HepG2 (cell line): ENCODE measurements around the gene MKRN1. TPM values are rescaled to one million over a fixed set of nuclear protein-coding genes. Genes with fewer than 3 reads are reported as not detected.
A peak's percentile ranks its signal among the peaks of the same experiment; 100 is the strongest.

ENCODE experiments used
- ATAC-seq: fragments of 200-7000 bp; cut with Tn5 transposase; 3 replicates; pipeline ENCODE4 v1.9.1; 2020; ENCODE audit warnings: mild to moderate bottlenecking, moderate library complexity
- BruUV-seq: library from RNA; stranded (reverse); fragments of 400-500 nt; replicated peaks from 2 replicates; lab custom pipeline; 2021; lab: Mats Ljungman, UMichigan
- CTCF ChIA-PET: fragments of 300-600 bp; formaldehyde crosslinking; extraction: SDS; loops from one replicate; lab custom pipeline; 2021; ENCODE audit warnings: low total read pairs, inconsistent platforms, low intra/inter-chr PET ratio; lab: Yijun Ruan, JAX
- POLR2A ChIA-PET: fragments of 350-600 bp; sonication (Branson Sonifier 250); formaldehyde crosslinking; loops from one replicate; lab custom pipeline; 2020; ENCODE audit warnings: antibody characterized with exemption, inconsistent platforms; lab: Yijun Ruan, JAX
- DNase-seq: peaks from one replicate; pipeline ENCODE4 v3.0.0-alpha.2; 2015; ENCODE audit warnings: low spot score
- FAIRE-seq: peaks from 3 replicates; lab custom pipeline; 2011; peaks lifted over from hg19 to GRCh38; lab: Jason Lieb, UNC
- H2AFZ ChIP-seq: one replicate; pipeline ENCODE4 v1.6.1; 2011; ENCODE audit warnings: low read length, inconsistent platforms
- H3K27ac ChIP-seq: fragments of 300-600 bp; 3 replicates; pipeline ENCODE4 v1.8.0; 2011; ENCODE audit warnings: mixed run types, mild to moderate bottlenecking, mixed read lengths, low read length, inconsistent platforms; ENCODE audit not compliant: insufficient read depth; ENCODE audit errors: extremely low read length
- H3K27me3 ChIP-seq, 2 experiments: fragments of 200-600 bp in 1 of 2; 2 replicates in 1 of 2; 3 replicates in 1 of 2; pipeline versions ENCODE4 v1.6.0 to v1.8.0; 2011; ENCODE audit warnings: low read length in 2 of 2, mild to moderate bottlenecking in 2 of 2, moderate library complexity in 2 of 2, inconsistent platforms in 1 of 2; ENCODE audit not compliant: insufficient read depth in 2 of 2, control insufficient read depth in 1 of 2
- H3K36me3 ChIP-seq, 2 experiments: fragments of 200-600 bp in 1 of 2; replicated peaks in 1 of 2; 2 replicates in 1 of 2; 3 replicates in 1 of 2; pipeline versions ENCODE4 v1.5.1 to v1.8.0; 2011; ENCODE audit warnings: low read length in 2 of 2, inconsistent platforms in 1 of 2; ENCODE audit not compliant: insufficient read depth in 2 of 2, control insufficient read depth in 1 of 2
- H3K4me1 ChIP-seq: 2 replicates; pipeline ENCODE4 v1.5.1; 2012; ENCODE audit warnings: low read length, inconsistent platforms; ENCODE audit not compliant: insufficient read depth
- H3K4me2 ChIP-seq: 2 replicates; pipeline ENCODE4 v1.6.0; 2011; ENCODE audit warnings: low read depth, low read length, inconsistent platforms
- H3K4me3 ChIP-seq, 3 experiments: fragments of 200-600 bp in 1 of 3; sonication (generic), shearing (Covaris generic) in 1 of 3; replicated peaks in 1 of 3; 2 replicates each; pipeline ENCODE4 v1.5.1; 2011 to 2016; ENCODE audit warnings: low read length in 3 of 3, inconsistent platforms in 2 of 3, low read depth in 2 of 3, mild to moderate bottlenecking in 2 of 3, control low read depth in 1 of 3, mixed read lengths in 1 of 3; ENCODE audit not compliant: insufficient read depth in 1 of 3
- H3K79me2 ChIP-seq: one replicate; pipeline ENCODE4 v1.6.1; 2011; ENCODE audit warnings: low read length, inconsistent platforms; ENCODE audit not compliant: insufficient read depth
- H3K9ac ChIP-seq: 2 replicates; pipeline ENCODE4 v1.6.0; 2011; ENCODE audit warnings: mild to moderate bottlenecking, low read depth, low read length, inconsistent platforms; ENCODE audit not compliant: insufficient read depth
- H3K9me3 ChIP-seq: 2 replicates; pipeline ENCODE4 v1.5.1; 2012; ENCODE audit warnings: mild to moderate bottlenecking, low read length
- H4K20me1 ChIP-seq: 2 replicates; pipeline ENCODE4 v1.6.0; 2011; ENCODE audit warnings: inconsistent platforms, mild to moderate bottlenecking, low read length, moderate library complexity; ENCODE audit not compliant: insufficient read depth
- AKAP8 ChIP-seq: sonication (generic); formaldehyde crosslinking; IDR thresholded peaks from 2 replicates; pipeline ENCODE4 v1.5.1; 2020; ENCODE audit warnings: mild to moderate bottlenecking, missing genetic modification reagents
- ARNT2 ChIP-seq: sonication (generic); formaldehyde crosslinking; IDR thresholded peaks from 2 replicates; pipeline ENCODE4 v1.8.0; 2022; ENCODE audit warnings: mild to moderate bottlenecking, low read depth, missing genetic modification reagents, moderate library complexity
- BORCS8-MEF2B ChIP-seq: sonication (generic); formaldehyde crosslinking; IDR thresholded peaks from 2 replicates; pipeline ENCODE4 v1.8.0; 2022; ENCODE audit warnings: mild to moderate bottlenecking, missing genetic modification reagents
- HDAC1 ChIP-seq: sonication (generic); formaldehyde crosslinking; IDR thresholded peaks from 2 replicates; pipeline ENCODE4 v1.5.1; 2020; ENCODE audit warnings: mild to moderate bottlenecking, missing genetic modification reagents
- KMT2B ChIP-seq: IDR thresholded peaks from 2 replicates; pipeline ENCODE4 v1.6.1; 2016; ENCODE audit warnings: missing genetic modification reagents, missing compliant biosample characterization
- LBX2 ChIP-seq: sonication (generic); formaldehyde crosslinking; IDR thresholded peaks from 2 replicates; pipeline ENCODE4 v1.5.0; 2020; ENCODE audit warnings: missing genetic modification reagents, mild to moderate bottlenecking, borderline replicate concordance
- MYPOP ChIP-seq: sonication (generic); formaldehyde crosslinking; IDR thresholded peaks from 2 replicates; pipeline ENCODE4 v1.8.1; 2023; ENCODE audit warnings: mild to moderate bottlenecking, moderate library complexity, missing genetic modification reagents
- NCOA1 ChIP-seq: sonication (generic); formaldehyde crosslinking; IDR thresholded peaks from 2 replicates; pipeline ENCODE4 v1.9.0; 2021; ENCODE audit warnings: missing genetic modification reagents
- RFXANK ChIP-seq: IDR thresholded peaks from 2 replicates; pipeline ENCODE4 v1.6.1; 2016
- SIN3A ChIP-seq: IDR thresholded peaks from 2 replicates; pipeline ENCODE4 v1.6.1; 2011; ENCODE audit warnings: low read depth, mild to moderate bottlenecking, control low read depth, low read length, borderline replicate concordance
- ZNF446 ChIP-seq: sonication (generic); formaldehyde crosslinking; IDR thresholded peaks from 2 replicates; pipeline ENCODE4 v1.5.0; 2020; ENCODE audit warnings: mild to moderate bottlenecking, missing genetic modification reagents
- ZNF609 ChIP-seq: sonication (generic); formaldehyde crosslinking; IDR thresholded peaks from 2 replicates; pipeline ENCODE4 v1.4.0; 2020; ENCODE audit warnings: mild to moderate bottlenecking, missing genetic modification reagents, borderline replicate concordance
- ZNF713 ChIP-seq: sonication (generic); formaldehyde crosslinking; IDR thresholded peaks from 2 replicates; pipeline ENCODE4 v1.4.0; 2020; ENCODE audit warnings: mild to moderate bottlenecking, missing genetic modification reagents
- ZNF777 ChIP-seq: sonication (generic); formaldehyde crosslinking; IDR thresholded peaks from 2 replicates; pipeline ENCODE4 v1.4.0; 2020; ENCODE audit warnings: missing genetic modification reagents
- ZSCAN20 ChIP-seq: sonication (generic); formaldehyde crosslinking; IDR thresholded peaks from 2 replicates; pipeline ENCODE4 v1.4.0; 2020; ENCODE audit warnings: missing genetic modification reagents, mild to moderate bottlenecking, borderline replicate concordance
- WGBS: methylation state at CpG from one replicate; pipeline ENCODE4 v1.1.6; 2017; ENCODE audit warnings: low lambda C conversion rate; 5-methylcytosine and 5-hydroxymethylcytosine counted together
- in situ Hi-C: cut with HindIII; loops from 2 replicates; pipeline ENCODE4 v1.10.0; 2017; ENCODE audit warnings: low pct_unique_long_range_greater_than_20kb; ENCODE audit not compliant: extremely low pct_ligation_motif_present
- intact Hi-C: fragments of 100-400 bp; cut with micrococcal nuclease; formaldehyde crosslinking; loops from one replicate; pipeline ENCODE4 v1.10.0; 2022; ENCODE audit not compliant: unreplicated experiment
- polyA plus RNA-seq, 8 experiments: library from polyadenylated mRNA; depleted of rRNA in 3 of 8; stranded (reverse) in 7 of 8; unstranded in 1 of 8; fragments of >200 nt; fragmentation: Illumina TruSeq in 4 of 8; extraction: Trizol in 4 of 8; gene quantifications; 2 replicates each; pipeline versions ENCODE4 v1.2.1 to v1.2.3, GENCODE V29; 2011 to 2016; ENCODE audit warnings: low read depth in 4 of 8, missing spikeins in 1 of 8, mixed read lengths in 1 of 8; ENCODE audit not compliant: insufficient read depth in 1 of 8
- total RNA-seq, 5 experiments: library from RNA; depleted of rRNA; stranded (reverse); fragments of >200 nt; fragmentation: Illumina TruSeq; extraction: Trizol; gene quantifications; 2 replicates each; pipeline ENCODE4 v1.2.3, GENCODE V29; 2016; ENCODE audit warnings: low read depth in 1 of 5

MKRN1 gene
- total and polyA plus RNA-seq, 2 of the 13 experiments (the other 11 are each of a cell fraction or from before 2014, with no cell fraction given) = 28.5 to 32.8 TPM

- TF ChIP-seq ARNT2 (CRISPR knock-in tag) (no peak), MYPOP (0 out of 2 replicates have a peak, but pooled peaks have one; percentile 8), ZNF713 (CRISPR knock-in tag) (0 out of 2 replicates have a peak, but pooled peaks have one; percentile 59), ZNF609 (CRISPR knock-in tag) (no peak), RFXANK (CRISPR knock-in tag) (no peak)
Observed at GRCh38 chr7:140479739-140480084, 407 bp upstream of the MKRN1 start (continued).

GRCh38 chr7:140478246-140479061, 851 bp downstream of the MKRN1 start:
- DNase-seq (no peak), ATAC-seq (peak; percentile 63), FAIRE-seq (no peak)
- Histone ChIP-seq H3K9me3 (no peaks in the 10 kb centered on the region), H3K27me3 (no peaks in the 10 kb centered on the region; a peak in 1 of 5 replicates), H4K20me1 (peaks cover 30% of the 10 kb centered on the region), H3K4me2 (peak overlapping the region; percentile 87), H3K9ac (peak overlapping the region; percentile 83), H3K4me3 (peak overlapping the region; percentile 93 to 95 (median 94)), H3K4me1 (peaks cover 28% of the 10 kb centered on the region), H3K79me2 (peaks cover 52% of the 10 kb centered on the region), H2AFZ (no peak overlapping the region), H3K27ac (peak overlapping the region; percentile 91), H3K36me3 (no peaks in the 10 kb centered on the region)
- ChIA-PET CTCF (no interaction called here), POLR2A (no interaction called here)
- intact Hi-C loops (no loop called here), in situ Hi-C loops (no loop called here)
- under 1% methylated on average over 24 of the region's 69 CpGs for WGBS
- no TSS peak for BruUV-seq
- TF ChIP-seq ZSCAN20 (CRISPR knock-in tag) (0 out of 2 replicates have a peak, but pooled peaks have one; percentile 38), ZNF777 (0 out of 2 replicates have a peak, but pooled peaks have one; percentile 23), LBX2 (0 out of 2 replicates have a peak, but pooled peaks have one; percentile 25), KMT2B (CRISPR knock-in tag) (0 out of 2 replicates have a peak, but pooled peaks have one; percentile 26), ZNF446 (CRISPR knock-in tag) (peak; percentile 73; the same call in 1 of the 2 replicates), NCOA1 (0 out of 2 replicates have a peak, but pooled peaks have one; percentile 41), SIN3A (peak; percentile 24; the same call in 1 of the 2 replicates), HDAC1 (CRISPR knock-in tag) (peak; percentile 9; the same call in 1 of the 2 replicates), BORCS8-MEF2B (0 out of 2 replicates have a peak, but pooled peaks have one; percentile 3), AKAP8 (0 out of 2 replicates have a peak, but pooled peaks have one; percentile 24)
